Ureter (tissue), 1 donor: Measurements from ENCODE around the gene C1orf198. TPM values are rescaled to one million over a fixed set of nuclear protein-coding genes. Genes with fewer than 3 reads are reported as not detected.

ENCODE experiments used
- DNase-seq: peaks from one replicate; pipeline ENCODE4 v3.0.0-alpha.2; 2020; ENCODE audit warnings: low spot score
- total RNA-seq: library from RNA; stranded (reverse); gene quantifications from one replicate; pipeline ENCODE4 v1.2.4, GENCODE V29; 2023
- donor health status: DM: yes; HTN: yes; CAD: no.

Gene C1orf198
- total RNA-seq, result 42.2 TPM

- DNase-seq, result peak; percentile 82
These were observed at the start of gene C1orf198 for GRCh38 chr1:230867903-230868735. Gene C1orf198 (minus strand): TSS chr1:230868521. CDS start chr1:230868512, 9 bp downstream.

- DNase-seq, result peak; percentile 66
These were observed 49.2 kb upstream of the C1orf198 start for GRCh38 chr1:230917284-230918135.

- DNase-seq, result no peak
These were observed 48.4 kb upstream of the C1orf198 start for GRCh38 chr1:230916587-230917283.

GRCh38 chr1:230915078-230915477 is 46.8 kb upstream of the C1orf198 start:
- no peak for DNase-seq

GRCh38 chr1:230913496-230913895 is 45.2 kb upstream of the C1orf198 start:
- DNase-seq, result no peak

GRCh38 chr1:230910755-230911117 is 42.4 kb upstream of the C1orf198 start:
- no peak for DNase-seq

- DNase-seq, result peak; percentile 54
These were observed 41.8 kb upstream of the C1orf198 start for GRCh38 chr1:230909974-230910754.

- DNase-seq, result no peak
These were observed 39.3 kb upstream of the C1orf198 start for GRCh38 chr1:230907472-230908205.

- DNase-seq, result no peak
These were observed 37.9 kb upstream of the C1orf198 start for GRCh38 chr1:230906226-230906625.

GRCh38 chr1:230905733-230906132 is 37.4 kb upstream of the C1orf198 start:
- DNase-seq, result no peak

- DNase-seq, result no peak
These were observed 34.1 kb upstream of the C1orf198 start for GRCh38 chr1:230902349-230902923.

- DNase-seq, result no peak
These were observed 33.4 kb upstream of the C1orf198 start for GRCh38 chr1:230901671-230902070.

- DNase-seq, result no peak
These were observed 32.7 kb upstream of the C1orf198 start for GRCh38 chr1:230900984-230901383.

- peak; percentile 23 for DNase-seq
These were observed 31.5 kb upstream of the C1orf198 start for GRCh38 chr1:230899841-230900251.

- peak; percentile 19 for DNase-seq
These were observed 30.4 kb upstream of the C1orf198 start for GRCh38 chr1:230898748-230899147.

- peak; percentile 9 for DNase-seq
These were observed 29.8 kb upstream of the C1orf198 start for GRCh38 chr1:230898144-230898543.

- no peak for DNase-seq
These were observed 28.5 kb upstream of the C1orf198 start for GRCh38 chr1:230896779-230897178.

- no peak for DNase-seq
These were observed 27.1 kb upstream of the C1orf198 start for GRCh38 chr1:230895452-230895851.

GRCh38 chr1:230894664-230895063 is 26.3 kb upstream of the C1orf198 start:
- no peak for DNase-seq

GRCh38 chr1:230894032-230894431 is 25.7 kb upstream of the C1orf198 start:
- DNase-seq, result no peak
